ENCODE results near the gene ZNF33B.
A peak's percentile ranks its signal among the peaks of the same experiment; 100 is the strongest.
"Not testable (repeated sequence)": the region's sequence is repeated elsewhere in the genome, so short reads cannot be mapped to it uniquely, and the experiment has no call there.

Gene ZNF33B

GRCh38 chr10:42638055-42638820 lies at the start of gene ZNF33B:
Gene ZNF33B, minus strand, starts transcription at chr10:42638570. Its CDS starts 1,642 bp downstream, at chr10:42636928.
- no peak for FAIRE-seq

- no peak for FAIRE-seq
These were observed 46.1 kb upstream of the ZNF33B start for GRCh38 chr10:42684517-42684916.

- no peak for FAIRE-seq
These were observed 41.9 kb upstream of the ZNF33B start for GRCh38 chr10:42680267-42680666.

- not testable (repeated sequence) for FAIRE-seq
These were observed 27.0 kb upstream of the ZNF33B start for GRCh38 chr10:42665181-42665979.

GRCh38 chr10:42654419-42654818 lies 16.0 kb upstream of the ZNF33B start:
- no peak for FAIRE-seq

- FAIRE-seq = no peak
These were observed 14.5 kb upstream of the ZNF33B start for GRCh38 chr10:42652858-42653257.

- FAIRE-seq = no peak
These were observed 12.0 kb upstream of the ZNF33B start for GRCh38 chr10:42650374-42650773.

GRCh38 chr10:42648512-42648911 lies 10.1 kb upstream of the ZNF33B start:
- FAIRE-seq = no peak

- no peak for FAIRE-seq
These were observed 8.6 kb upstream of the ZNF33B start for GRCh38 chr10:42646687-42647640.

- FAIRE-seq = no peak
These were observed 7.8 kb upstream of the ZNF33B start for GRCh38 chr10:42646214-42646613.

GRCh38 chr10:42645516-42645915 lies 7.1 kb upstream of the ZNF33B start:
- no peak for FAIRE-seq

GRCh38 chr10:42645103-42645502 lies 6.7 kb upstream of the ZNF33B start:
- FAIRE-seq = no peak

- FAIRE-seq = no peak
These were observed 2.4 kb upstream of the ZNF33B start for GRCh38 chr10:42640610-42641229.

- FAIRE-seq = no peak
These were observed 476 bp upstream of the ZNF33B start for GRCh38 chr10:42638821-42639270.

GRCh38 chr10:42637648-42638054 lies 719 bp downstream of the ZNF33B start:
- FAIRE-seq = no peak

GRCh38 chr10:42637142-42637541 lies 1.2 kb downstream of the ZNF33B start:
- FAIRE-seq = peak; percentile 36

- FAIRE-seq = no peak
These were observed 3.3 kb downstream of the ZNF33B start for GRCh38 chr10:42635098-42635497.

- FAIRE-seq = no peak
These were observed 5.8 kb downstream of the ZNF33B start for GRCh38 chr10:42632564-42632963.

- FAIRE-seq = no peak
These were observed 7.7 kb downstream of the ZNF33B start for GRCh38 chr10:42630537-42631134.

- no peak for FAIRE-seq
These were observed 14.4 kb downstream of the ZNF33B start for GRCh38 chr10:42623929-42624328.

GRCh38 chr10:42618424-42618823 lies 19.9 kb downstream of the ZNF33B start:
- FAIRE-seq = no peak

- FAIRE-seq = no peak
These were observed 23.0 kb downstream of the ZNF33B start for GRCh38 chr10:42615419-42615818.
